Mesendoderm (in vitro differentiated cells): ENCODE data around the gene ZFYVE9.

ENCODE experiments used
- DNase-seq: peaks from one replicate; pipeline ENCODE4 v3.0.0; 2013
- H2AK5ac ChIP-seq: 2 replicates; pipeline ENCODE4 v1.6.1; 2013; ENCODE audit warnings: low read length, inconsistent platforms
- H2BK120ac ChIP-seq: 2 replicates; pipeline ENCODE4 v1.6.1; 2013; ENCODE audit warnings: low read depth, mild to moderate bottlenecking, low read length, moderate library complexity, mixed read lengths
- H2BK15ac ChIP-seq: replicated peaks from 2 replicates; pipeline ENCODE4 v1.6.1; 2013; ENCODE audit warnings: low read depth, mild to moderate bottlenecking, moderate library complexity
- H2BK5ac ChIP-seq: 2 replicates; pipeline ENCODE4 v1.6.1; 2013; ENCODE audit warnings: low read length, inconsistent platforms
- H3K18ac ChIP-seq: 2 replicates; pipeline ENCODE4 v1.6.1; 2013; ENCODE audit warnings: mild to moderate bottlenecking, low read length, mixed read lengths
- H3K23ac ChIP-seq: one replicate; pipeline ENCODE4 v1.6.1; 2013; ENCODE audit warnings: low read length
- H3K27ac ChIP-seq: 2 replicates; pipeline ENCODE4 v1.5.1; 2013; ENCODE audit warnings: low read depth, mild to moderate bottlenecking, inconsistent platforms, low read length, moderate library complexity
- H3K27me3 ChIP-seq: 2 replicates; pipeline ENCODE4 v1.6.1; 2013; ENCODE audit warnings: low read length, control low read depth, mild to moderate bottlenecking, inconsistent platforms; ENCODE audit not compliant: insufficient read depth, poor library complexity
- H3K36me3 ChIP-seq: 2 replicates; pipeline ENCODE4 v1.6.1; 2013; ENCODE audit warnings: low read length, inconsistent platforms; ENCODE audit not compliant: control insufficient read depth, insufficient read depth
- H3K4ac ChIP-seq: one replicate; pipeline ENCODE4 v1.6.1; 2013; ENCODE audit warnings: low read depth, mild to moderate bottlenecking, low read length, moderate library complexity
- H3K4me1 ChIP-seq: 2 replicates; pipeline ENCODE4 v1.6.1; 2013; ENCODE audit warnings: low read depth, low read length, inconsistent platforms; ENCODE audit not compliant: control insufficient read depth
- H3K4me2 ChIP-seq: 2 replicates; pipeline ENCODE4 v1.6.1; 2013; ENCODE audit warnings: low read length
- H3K4me3 ChIP-seq: 2 replicates; pipeline ENCODE4 v1.5.1; 2013; ENCODE audit warnings: mild to moderate bottlenecking, low read length
- H3K56ac ChIP-seq: one replicate; pipeline ENCODE4 v1.6.1; 2013; ENCODE audit warnings: low read length
- H3K79me1 ChIP-seq: 2 replicates; pipeline ENCODE4 v1.6.1; 2013; ENCODE audit warnings: low read length, inconsistent platforms
- H3K79me2 ChIP-seq: 2 replicates; pipeline ENCODE4 v1.6.1; 2013; ENCODE audit warnings: mild to moderate bottlenecking, low read length; ENCODE audit not compliant: control insufficient read depth, insufficient read depth
- H3K9ac ChIP-seq: 2 replicates; pipeline ENCODE4 v1.6.1; 2013; ENCODE audit warnings: low read length, inconsistent platforms
- H4K5ac ChIP-seq: one replicate; pipeline ENCODE4 v1.6.1; 2013; ENCODE audit warnings: low read length
- H4K8ac ChIP-seq: one replicate; pipeline ENCODE4 v1.6.1; 2013; ENCODE audit warnings: low read depth, mild to moderate bottlenecking, control low read depth, low read length, moderate library complexity
- WGBS: extraction: QIAGEN DNeasy Blood & Tissue Kit; methylation state at CpG from one replicate; pipeline ENCODE4 v1.1.7; 2013; ENCODE audit warnings: low lambda C conversion rate, missing lambda C conversion rate; ENCODE audit not compliant: insufficient coverage; ENCODE audit errors: extremely low coverage; 5-methylcytosine and 5-hydroxymethylcytosine counted together

Gene ZFYVE9

GRCh38 chr1:52190500-52191252, 48.8 kb downstream of the ZFYVE9 start:
- H3K4me1 ChIP-seq: no peaks in the 10 kb centered on the region
- H2BK120ac ChIP-seq: no peak overlapping the region
- no peak overlapping the region for H3K27ac ChIP-seq
- H3K9ac ChIP-seq: no peak overlapping the region
- no peak overlapping the region for H4K8ac ChIP-seq
- H2BK5ac ChIP-seq: no peak overlapping the region
- no peak overlapping the region for H2AK5ac ChIP-seq
- H4K5ac ChIP-seq: no peak overlapping the region
- WGBS: no CpG with 5 or more reads among the region's 4 CpGs
- H3K79me1 ChIP-seq: no peaks in the 10 kb centered on the region
- H3K4ac ChIP-seq: no peak overlapping the region
- H3K36me3 ChIP-seq: no peaks in the 10 kb centered on the region
- no peak overlapping the region for H2BK15ac ChIP-seq
- no peak overlapping the region for H3K18ac ChIP-seq
- H3K23ac ChIP-seq: no peak overlapping the region
- no peak overlapping the region for H3K4me3 ChIP-seq
- H3K79me2 ChIP-seq: no peaks in the 10 kb centered on the region
- H3K4me2 ChIP-seq: no peak overlapping the region
- DNase-seq: peak; percentile 14
- H3K27me3 ChIP-seq: no peaks in the 10 kb centered on the region
- H3K56ac ChIP-seq: no peak overlapping the region

GRCh38 chr1:52191395-52191965, 49.6 kb downstream of the ZFYVE9 start:
- H3K4me1 ChIP-seq: no peaks in the 10 kb centered on the region
- H2BK120ac ChIP-seq: no peak overlapping the region
- H3K4ac ChIP-seq: no peak overlapping the region
- no peak overlapping the region for H3K56ac ChIP-seq
- H2BK15ac ChIP-seq: no peak overlapping the region
- H3K23ac ChIP-seq: no peak overlapping the region
- no peaks in the 10 kb centered on the region for H3K79me2 ChIP-seq
- H3K9ac ChIP-seq: no peak overlapping the region
- no peak overlapping the region for H3K18ac ChIP-seq
- no peaks in the 10 kb centered on the region for H3K27me3 ChIP-seq
- no peak for DNase-seq
- H4K8ac ChIP-seq: no peak overlapping the region
- no peak overlapping the region for H2BK5ac ChIP-seq
- no peak overlapping the region for H4K5ac ChIP-seq
- H3K27ac ChIP-seq: no peak overlapping the region
- H3K36me3 ChIP-seq: no peaks in the 10 kb centered on the region
- no peak overlapping the region for H3K4me2 ChIP-seq
- WGBS: no CpG with 5 or more reads among the region's 2 CpGs
- H2AK5ac ChIP-seq: no peak overlapping the region
- no peaks in the 10 kb centered on the region for H3K79me1 ChIP-seq
- H3K4me3 ChIP-seq: no peak overlapping the region

GRCh38 chr1:52192024-52192423, 50.1 kb downstream of the ZFYVE9 start:
- H3K4me1 ChIP-seq: no peaks in the 10 kb centered on the region
- H3K27me3 ChIP-seq: no peaks in the 10 kb centered on the region
- no peaks in the 10 kb centered on the region for H3K79me2 ChIP-seq
- H3K18ac ChIP-seq: no peak overlapping the region
- H2BK120ac ChIP-seq: no peak overlapping the region
- DNase-seq: no peak
- no peak overlapping the region for H4K8ac ChIP-seq
- no peak overlapping the region for H3K9ac ChIP-seq
- no peak overlapping the region for H3K4me2 ChIP-seq
- no peak overlapping the region for H3K23ac ChIP-seq
- H3K4ac ChIP-seq: no peak overlapping the region
- WGBS: no CpG with 5 or more reads among the region's 2 CpGs
- no peak overlapping the region for H3K27ac ChIP-seq
- no peak overlapping the region for H2BK5ac ChIP-seq
- no peak overlapping the region for H2BK15ac ChIP-seq
- no peak overlapping the region for H3K4me3 ChIP-seq
- no peak overlapping the region for H4K5ac ChIP-seq
- no peaks in the 10 kb centered on the region for H3K36me3 ChIP-seq
- H2AK5ac ChIP-seq: no peak overlapping the region
- no peaks in the 10 kb centered on the region for H3K79me1 ChIP-seq
- no peak overlapping the region for H3K56ac ChIP-seq

GRCh38 chr1:52192436-52192835, 50.5 kb downstream of the ZFYVE9 start:
- no CpG with 5 or more reads among the region's 1 CpG for WGBS
- Histone ChIP-seq H3K4me3 (no peak overlapping the region), H4K5ac (no peak overlapping the region), H2BK15ac (no peak overlapping the region), H3K4ac (no peak overlapping the region), H2BK120ac (no peak overlapping the region), H3K36me3 (no peaks in the 10 kb centered on the region), H3K4me2 (no peak overlapping the region), H3K9ac (no peak overlapping the region), H3K4me1 (no peaks in the 10 kb centered on the region), H3K56ac (no peak overlapping the region), H3K23ac (no peak overlapping the region), H3K27me3 (no peaks in the 10 kb centered on the region), H3K79me2 (no peaks in the 10 kb centered on the region), H3K27ac (no peak overlapping the region), H3K18ac (no peak overlapping the region), H2BK5ac (no peak overlapping the region), H3K79me1 (no peaks in the 10 kb centered on the region), H2AK5ac (no peak overlapping the region), H4K8ac (no peak overlapping the region)
- no peak for DNase-seq

- Histone ChIP-seq H3K36me3 (no peaks in the 10 kb centered on the region), H3K27me3 (no peaks in the 10 kb centered on the region), H4K8ac (no peak overlapping the region), H4K5ac (no peak overlapping the region), H2BK120ac (no peak overlapping the region), H3K18ac (no peak overlapping the region), H3K79me2 (no peaks in the 10 kb centered on the region), H3K27ac (no peak overlapping the region), H3K4ac (no peak overlapping the region), H3K23ac (no peak overlapping the region), H2AK5ac (no peak overlapping the region), H3K56ac (no peak overlapping the region), H3K4me1 (no peaks in the 10 kb centered on the region), H3K4me3 (no peak overlapping the region), H2BK15ac (no peak overlapping the region), H2BK5ac (no peak overlapping the region), H3K79me1 (no peaks in the 10 kb centered on the region), H3K9ac (no peak overlapping the region), H3K4me2 (no peak overlapping the region)
- no peak for DNase-seq
- no CpG with 5 or more reads among the region's 7 CpGs for WGBS
Observed at GRCh38 chr1:52193985-52194384, 52.1 kb downstream of the ZFYVE9 start.

- Histone ChIP-seq H3K4me2 (no peak overlapping the region), H4K8ac (no peak overlapping the region), H3K36me3 (no peaks in the 10 kb centered on the region), H2BK5ac (no peak overlapping the region), H3K79me1 (no peaks in the 10 kb centered on the region), H3K9ac (no peak overlapping the region), H2BK120ac (no peak overlapping the region), H3K4ac (no peak overlapping the region), H2AK5ac (no peak overlapping the region), H3K4me3 (no peak overlapping the region), H3K18ac (no peak overlapping the region), H3K56ac (no peak overlapping the region), H3K27me3 (no peaks in the 10 kb centered on the region), H4K5ac (no peak overlapping the region), H2BK15ac (no peak overlapping the region), H3K23ac (no peak overlapping the region), H3K4me1 (no peaks in the 10 kb centered on the region), H3K79me2 (no peaks in the 10 kb centered on the region), H3K27ac (no peak overlapping the region)
- no peak for DNase-seq
- whole genome bisulfite sequencing: no CpG with 5 or more reads among the region's 1 CpG
Observed at GRCh38 chr1:52195161-52195560, 53.3 kb downstream of the ZFYVE9 start.
